SIG-M5 (cell line): ENCODE measurements around the gene MR1.

Experiments
- DNase-seq: peaks from one replicate; lab custom pipeline; 2025; lab: John Stamatoyannopoulos, UW

The MR1 gene

GRCh38 chr1:181033799-181034451 is at the start of gene MR1:
MR1 (plus strand) TSS chr1:181033983; CDS start chr1:181034008, 25 bp downstream.
- DNase-seq: peak; percentile 87

- DNase-seq: no peak
Measured at GRCh38 chr1:180988253-180988752, 45.5 kb upstream of the MR1 start.

GRCh38 chr1:180994262-180994661 is 39.5 kb upstream of the MR1 start:
- DNase-seq: no peak

- DNase-seq: no peak
Measured at GRCh38 chr1:180997843-180998504, 35.8 kb upstream of the MR1 start.

- no peak for DNase-seq
Measured at GRCh38 chr1:181001091-181001780, 32.5 kb upstream of the MR1 start.

GRCh38 chr1:181002582-181003172 is 31.1 kb upstream of the MR1 start:
- no peak for DNase-seq

GRCh38 chr1:181010789-181011188 is 23.0 kb upstream of the MR1 start:
- no peak for DNase-seq

GRCh38 chr1:181011301-181012202 is 22.2 kb upstream of the MR1 start:
- DNase-seq: no peak

GRCh38 chr1:181012203-181012745 is 21.5 kb upstream of the MR1 start:
- no peak for DNase-seq

GRCh38 chr1:181013144-181013543 is 20.6 kb upstream of the MR1 start:
- no peak for DNase-seq

GRCh38 chr1:181014477-181015250 is 19.1 kb upstream of the MR1 start:
- no peak for DNase-seq

GRCh38 chr1:181015251-181015615 is 18.6 kb upstream of the MR1 start:
- DNase-seq: peak; percentile 97

- no peak for DNase-seq
Measured at GRCh38 chr1:181016563-181016962, 17.2 kb upstream of the MR1 start.

GRCh38 chr1:181018901-181019681 is 14.7 kb upstream of the MR1 start:
- no peak for DNase-seq

GRCh38 chr1:181021159-181021558 is 12.6 kb upstream of the MR1 start:
- no peak for DNase-seq

GRCh38 chr1:181021811-181022434 is 11.9 kb upstream of the MR1 start:
- no peak for DNase-seq

GRCh38 chr1:181023265-181024057 is 10.3 kb upstream of the MR1 start:
- DNase-seq: no peak

- no peak for DNase-seq
Measured at GRCh38 chr1:181028196-181028595, 5.6 kb upstream of the MR1 start.
